GM21576 (cell line): ENCODE results near the gene SFXN4.
"Not testable (repeated sequence)": the region's sequence is repeated elsewhere in the genome, so short reads cannot be mapped to it uniquely, and the experiment has no call there.

ENCODE experiments used
- ATAC-seq: cut with Tn5 transposase; IDR thresholded peaks from one replicate; pipeline ENCODE4 v1.9.1; 2021; ENCODE audit warnings: mild to moderate bottlenecking, moderate library complexity; ENCODE audit not compliant: unreplicated experiment

Gene SFXN4

GRCh38 chr10:119113751-119114732 lies 51.5 kb downstream of the SFXN4 start:
- no peak for ATAC-seq

- no peak for ATAC-seq
Measured at GRCh38 chr10:119112056-119112455, 53.5 kb downstream of the SFXN4 start.

GRCh38 chr10:119107771-119108170 lies 57.7 kb downstream of the SFXN4 start:
- not testable (repeated sequence) for ATAC-seq

GRCh38 chr10:119107106-119107505 lies 58.4 kb downstream of the SFXN4 start:
- ATAC-seq: not testable (repeated sequence)

- not testable (repeated sequence) for ATAC-seq
Measured at GRCh38 chr10:119105899-119106298, 59.6 kb downstream of the SFXN4 start.

- no peak for ATAC-seq
Measured at GRCh38 chr10:119105155-119105554, 60.4 kb downstream of the SFXN4 start.

GRCh38 chr10:119104654-119105015 lies 60.9 kb downstream of the SFXN4 start:
- ATAC-seq: no peak

- peak; percentile 82 for ATAC-seq
Measured at GRCh38 chr10:119103903-119104653, 61.4 kb downstream of the SFXN4 start, which contains the start of gene DENND10. Gene DENND10 (plus strand): TSS chr10:119104113. CDS start chr10:119104143, 30 bp downstream.

GRCh38 chr10:119103241-119103902 lies 62.1 kb downstream of the SFXN4 start:
- ATAC-seq: no peak

GRCh38 chr10:119101366-119102098 lies 64.0 kb downstream of the SFXN4 start:
- ATAC-seq: no peak

- no peak for ATAC-seq
Measured at GRCh38 chr10:119100434-119101238, 64.9 kb downstream of the SFXN4 start.

- no peak for ATAC-seq
Measured at GRCh38 chr10:119098576-119098975, 66.9 kb downstream of the SFXN4 start.

- not testable (repeated sequence) for ATAC-seq
Measured at GRCh38 chr10:119096641-119097415, 68.7 kb downstream of the SFXN4 start.

GRCh38 chr10:119095640-119096039 lies 69.9 kb downstream of the SFXN4 start:
- ATAC-seq: no peak

- no peak for ATAC-seq
Measured at GRCh38 chr10:119090968-119091367, 74.5 kb downstream of the SFXN4 start.
